Measurements from ENCODE around the gene CNGB1.

DNA sequence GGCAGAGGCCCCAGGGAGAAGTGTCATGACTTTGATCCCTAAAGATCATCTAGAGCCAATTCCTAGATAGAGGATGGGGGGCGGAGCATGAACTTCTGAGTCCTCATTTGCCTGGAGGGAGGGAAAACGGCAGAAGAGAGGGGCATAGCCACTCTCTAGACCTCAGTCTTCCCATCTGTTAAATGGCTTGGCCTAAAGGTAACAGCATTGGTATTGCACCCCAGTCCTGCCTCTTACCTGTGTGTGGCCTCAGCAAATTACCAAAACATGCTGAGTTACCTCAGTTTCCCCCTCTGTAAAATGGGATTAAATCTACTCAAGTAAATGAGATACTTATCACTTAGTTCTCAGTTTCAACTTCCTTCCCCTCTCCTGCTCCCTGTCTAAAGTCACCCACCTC lies 47.5 kb downstream of the CNGB1 start:
- TF ChIP-seq, protein P1, sequence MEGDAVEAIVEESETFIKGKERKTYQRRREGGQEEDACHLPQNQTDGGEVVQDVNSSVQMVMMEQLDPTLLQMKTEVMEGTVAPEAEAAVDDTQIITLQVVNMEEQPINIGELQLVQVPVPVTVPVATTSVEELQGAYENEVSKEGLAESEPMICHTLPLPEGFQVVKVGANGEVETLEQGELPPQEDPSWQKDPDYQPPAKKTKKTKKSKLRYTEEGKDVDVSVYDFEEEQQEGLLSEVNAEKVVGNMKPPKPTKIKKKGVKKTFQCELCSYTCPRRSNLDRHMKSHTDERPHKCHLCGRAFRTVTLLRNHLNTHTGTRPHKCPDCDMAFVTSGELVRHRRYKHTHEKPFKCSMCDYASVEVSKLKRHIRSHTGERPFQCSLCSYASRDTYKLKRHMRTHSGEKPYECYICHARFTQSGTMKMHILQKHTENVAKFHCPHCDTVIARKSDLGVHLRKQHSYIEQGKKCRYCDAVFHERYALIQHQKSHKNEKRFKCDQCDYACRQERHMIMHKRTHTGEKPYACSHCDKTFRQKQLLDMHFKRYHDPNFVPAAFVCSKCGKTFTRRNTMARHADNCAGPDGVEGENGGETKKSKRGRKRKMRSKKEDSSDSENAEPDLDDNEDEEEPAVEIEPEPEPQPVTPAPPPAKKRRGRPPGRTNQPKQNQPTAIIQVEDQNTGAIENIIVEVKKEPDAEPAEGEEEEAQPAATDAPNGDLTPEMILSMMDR (conservative IDR thresholded peaks at IDR 0.05 in 1 of 2, IDR thresholded peaks at IDR 0.05 in 1 of 2; ENCODE audit: low read depth in 1 of 2, low read length in 2 of 2), result no peak
- TF ChIP-seq EZH2 (IDR thresholded peaks at IDR 0.05; ENCODE audit: low read length, missing control alignments), result no peak

All from fibroblast of lung (primary cell).